HepG2 (cell line): ENCODE results near the gene ZC3H4. TPM values are rescaled to one million over a fixed set of nuclear protein-coding genes. Genes with fewer than 3 reads are reported as not detected.

Experiments used
- ARHGAP35 ChIP-seq: sonication (generic); formaldehyde crosslinking; IDR thresholded peaks from 2 replicates; pipeline ENCODE4 v1.9.0; 2022; ENCODE audit warnings: mild to moderate bottlenecking, inconsistent platforms, moderate library complexity, missing genetic modification reagents, borderline replicate concordance
- CHD2 ChIP-seq: IDR thresholded peaks from 2 replicates; pipeline ENCODE4 v1.6.1; 2011; ENCODE audit warnings: low read depth, low read length, improper control_type of control experiment
- DNMT3B ChIP-seq: conservative IDR thresholded peaks from 2 replicates; pipeline ENCODE4 v1.6.1; 2016; ENCODE audit warnings: missing biosample characterization, control low read depth
- E2F5 ChIP-seq: sonication (generic); formaldehyde crosslinking; conservative IDR thresholded peaks from 2 replicates; pipeline ENCODE4 v1.4.0; 2020; ENCODE audit warnings: missing genetic modification reagents
- ERF ChIP-seq: IDR thresholded peaks from 2 replicates; pipeline ENCODE4 v1.6.1; 2018; ENCODE audit warnings: missing biosample characterization, missing genetic modification reagents
- FOXO4 ChIP-seq: sonication (generic); formaldehyde crosslinking; conservative IDR thresholded peaks from 2 replicates; pipeline ENCODE4 v1.8.1; 2023; ENCODE audit warnings: missing genetic modification reagents
- GABPB1 ChIP-seq: IDR thresholded peaks from 2 replicates; pipeline ENCODE4 v1.6.1; 2016; ENCODE audit warnings: mild to moderate bottlenecking, missing genetic modification reagents, moderate library complexity, missing compliant biosample characterization
- GLI4 ChIP-seq: sonication (generic); formaldehyde crosslinking; IDR thresholded peaks from 2 replicates; pipeline ENCODE4 v1.5.1; 2020; ENCODE audit warnings: missing genetic modification reagents, mild to moderate bottlenecking, moderate library complexity, borderline replicate concordance
- KAT8 ChIP-seq: IDR thresholded peaks from 2 replicates; pipeline ENCODE4 v1.6.1; 2016; ENCODE audit warnings: missing genetic modification reagents, missing compliant biosample characterization
- NFYC ChIP-seq: IDR thresholded peaks from 2 replicates; pipeline ENCODE4 v1.6.1; 2016; ENCODE audit warnings: missing genetic modification reagents, missing compliant biosample characterization
- SKI ChIP-seq: fragments of 450-650 bp; IDR thresholded peaks from one replicate; pipeline ENCODE4 v1.6.1; 2018; ENCODE audit warnings: mild to moderate bottlenecking; ENCODE audit not compliant: partially characterized antibody
- SOX6 ChIP-seq, 2 experiments: fragments of 450-650 bp in 1 of 2; sonication (generic) in 1 of 2; formaldehyde crosslinking in 1 of 2; IDR thresholded peaks; 2 replicates each; pipeline versions ENCODE4 v1.4.0 to v1.6.1; 2017 to 2020; ENCODE audit warnings: antibody characterized with exemption in 1 of 2, mild to moderate bottlenecking in 1 of 2, missing genetic modification reagents in 1 of 2
- ZBED4 ChIP-seq: sonication (generic); formaldehyde crosslinking; IDR thresholded peaks from 2 replicates; pipeline ENCODE4 v1.4.0; 2020; ENCODE audit warnings: missing genetic modification reagents, borderline replicate concordance
- ZBTB3 ChIP-seq: sonication (generic); formaldehyde crosslinking; IDR thresholded peaks from 2 replicates; pipeline ENCODE4 v1.4.0; 2020; ENCODE audit warnings: low read depth, mild to moderate bottlenecking, moderate library complexity, missing genetic modification reagents, borderline replicate concordance
- ZKSCAN8 ChIP-seq: IDR thresholded peaks from 2 replicates; pipeline ENCODE4 v1.6.1; 2016; ENCODE audit warnings: borderline replicate concordance, missing genetic modification reagents, missing compliant biosample characterization
- ZNF253 ChIP-seq: sonication (generic); formaldehyde crosslinking; IDR thresholded peaks from 2 replicates; pipeline ENCODE4 v1.8.0; 2022; ENCODE audit warnings: mild to moderate bottlenecking, missing genetic modification reagents, borderline replicate concordance
- ZNF460 ChIP-seq: sonication (generic); formaldehyde crosslinking; IDR thresholded peaks from 2 replicates; pipeline ENCODE4 v1.5.1; 2020; ENCODE audit warnings: missing genetic modification reagents, mild to moderate bottlenecking, borderline replicate concordance
- ZNF557 ChIP-seq: sonication (generic); formaldehyde crosslinking; IDR thresholded peaks from 2 replicates; pipeline ENCODE4 v1.4.0; 2020; ENCODE audit warnings: missing genetic modification reagents
- ZNF720 ChIP-seq: sonication (generic); formaldehyde crosslinking; IDR thresholded peaks from 2 replicates; pipeline ENCODE4 v1.4.0; 2020; ENCODE audit warnings: missing genetic modification reagents
- ZNF746 ChIP-seq: sonication (generic); formaldehyde crosslinking; IDR thresholded peaks from 2 replicates; pipeline ENCODE4 v1.8.0; 2022; ENCODE audit warnings: mild to moderate bottlenecking, missing genetic modification reagents
- ZNF781 ChIP-seq: sonication (generic); formaldehyde crosslinking; IDR thresholded peaks from 2 replicates; pipeline ENCODE4 v1.5.1; 2020; ENCODE audit warnings: borderline replicate concordance, mild to moderate bottlenecking, missing genetic modification reagents; ENCODE audit errors: not compliant biosample characterization
- polyA plus RNA-seq, 8 experiments: library from polyadenylated mRNA; depleted of rRNA in 3 of 8; stranded (reverse) in 7 of 8; unstranded in 1 of 8; fragments of >200 nt; fragmentation: Illumina TruSeq in 4 of 8; extraction: Trizol in 4 of 8; gene quantifications; 2 replicates each; pipeline versions ENCODE4 v1.2.1 to v1.2.3, GENCODE V29; 2011 to 2016; ENCODE audit warnings: low read depth in 4 of 8, missing spikeins in 1 of 8, mixed read lengths in 1 of 8; ENCODE audit not compliant: insufficient read depth in 1 of 8
- total RNA-seq, 5 experiments: library from RNA; depleted of rRNA; stranded (reverse); fragments of >200 nt; fragmentation: Illumina TruSeq; extraction: Trizol; gene quantifications; 2 replicates each; pipeline ENCODE4 v1.2.3, GENCODE V29; 2016; ENCODE audit warnings: low read depth in 1 of 5

ZC3H4 gene
- total and polyA plus RNA-seq, 2 of the 13 experiments (the other 11 are each of a cell fraction or from before 2014, with no cell fraction given) = 1.8 to 10.7 TPM

- TF ChIP-seq FOXO4 = no peak
- no peak for TF ChIP-seq ZBTB3 (CRISPR knock-in tag)
- no peak for TF ChIP-seq SKI
- TF ChIP-seq ZNF720 (CRISPR knock-in tag) = no peak
- no peak for TF ChIP-seq ZNF746 (CRISPR knock-in tag)
- TF ChIP-seq SOX6 (IDR thresholded peaks at IDR 0.05) = no peak
- TF ChIP-seq SOX6 (CRISPR knock-in tag; IDR thresholded peaks at IDR 0.05) = peak; percentile 22; the same call in 1 of the 2 replicates
- TF ChIP-seq ARHGAP35 (CRISPR knock-in tag) = no peak
- no peak for TF ChIP-seq ZNF781 (CRISPR knock-in tag)
- TF ChIP-seq CHD2 = no peak
- TF ChIP-seq KAT8 = peak; percentile 23; the same call in 1 of the 2 replicates
- TF ChIP-seq NFYC (CRISPR knock-in tag) = no peak
- TF ChIP-seq GLI4 (CRISPR knock-in tag) = no peak
- TF ChIP-seq ZNF557 (CRISPR knock-in tag) = no peak
- TF ChIP-seq ZBED4 = no peak
- no peak for TF ChIP-seq GABPB1
- TF ChIP-seq DNMT3B (CRISPR knock-in tag) = 0 out of 2 replicates have a peak, but pooled peaks have one; percentile 60
- no peak for TF ChIP-seq ZNF460 (CRISPR knock-in tag)
- no peak for TF ChIP-seq ZNF253 (CRISPR knock-in tag)
- no peak for TF ChIP-seq E2F5 (CRISPR knock-in tag)
- no peak for TF ChIP-seq ERF (CRISPR knock-in tag)
- no peak for TF ChIP-seq ZKSCAN8 (CRISPR knock-in tag)
Measured at GRCh38 chr19:47124937-47125668, 11.5 kb upstream of the ZC3H4 start (continued).
